T-helper 1 cell treated with Interleukin-12 subunit alpha and Interleukin-12 subunit beta and Interleukin-4 antibody, amounts not matched to agents 30 μg/mL and 1 μg/mL, for 36 hours (primary cell): ENCODE measurements around the gene RNASE7.
"Not testable (repeated sequence)": the region's sequence is repeated elsewhere in the genome, so short reads cannot be mapped to it uniquely, and the experiment has no call there.

Experiments used
- H3K27ac Mint-ChIP-seq: one replicate; pipeline ENCODE4 v1.8.0; 2021; ENCODE audit warnings: mild to moderate bottlenecking, mixed read lengths
- H3K27me3 Mint-ChIP-seq: one replicate; pipeline ENCODE4 v1.8.0; 2021; ENCODE audit warnings: low read depth, mixed read lengths
- H3K36me3 Mint-ChIP-seq: one replicate; pipeline ENCODE4 v1.8.0; 2021; ENCODE audit warnings: low read depth, mixed read lengths
- H3K4me1 Mint-ChIP-seq: one replicate; pipeline ENCODE4 v1.8.0; 2021; ENCODE audit warnings: low read depth, mixed read lengths
- H3K4me3 Mint-ChIP-seq: one replicate; pipeline ENCODE4 v1.8.0; 2021; ENCODE audit warnings: mild to moderate bottlenecking, moderate library complexity, mixed read lengths
- H3K9me3 Mint-ChIP-seq: one replicate; pipeline ENCODE4 v1.8.0; 2021; ENCODE audit warnings: mixed read lengths

Gene RNASE7

GRCh38 chr14:21030531-21030930 lies 11.6 kb upstream of the RNASE7 start:
- H3K36me3 Mint-ChIP-seq: no peaks in the 10 kb centered on the region
- no peak overlapping the region for H3K27ac Mint-ChIP-seq
- H3K27me3 Mint-ChIP-seq: peaks cover 27% of the 10 kb centered on the region
- no peaks in the 10 kb centered on the region for H3K9me3 Mint-ChIP-seq
- no peak overlapping the region for H3K4me3 Mint-ChIP-seq
- H3K4me1 Mint-ChIP-seq: no peaks in the 10 kb centered on the region

GRCh38 chr14:21032326-21033132 lies 9.6 kb upstream of the RNASE7 start:
- Mint-ChIP-seq H3K4me1 (no peaks in the 10 kb centered on the region), H3K36me3 (no peaks in the 10 kb centered on the region), H3K9me3 (no peaks in the 10 kb centered on the region), H3K27ac (no peak overlapping the region), H3K27me3 (peaks cover 16% of the 10 kb centered on the region), H3K4me3 (no peak overlapping the region)

GRCh38 chr14:21033133-21033698 lies 8.9 kb upstream of the RNASE7 start:
- no peaks in the 10 kb centered on the region for H3K9me3 Mint-ChIP-seq
- H3K27ac Mint-ChIP-seq: no peak overlapping the region

GRCh38 chr14:21034707-21035106 lies 7.5 kb upstream of the RNASE7 start, which contains the start of gene RNASE13:
TSS of gene RNASE13 (minus strand) at chr14:21034807. CDS start at chr14:21034288, 519 bp downstream.
- H3K9me3 Mint-ChIP-seq: no peaks in the 10 kb centered on the region
- H3K4me1 Mint-ChIP-seq: no peaks in the 10 kb centered on the region
- H3K36me3 Mint-ChIP-seq: no peaks in the 10 kb centered on the region
- H3K27ac Mint-ChIP-seq: no peak within 1 kb of the TSS
- no peak within 1 kb of the TSS for H3K4me3 Mint-ChIP-seq
- H3K27me3 Mint-ChIP-seq: peaks cover 15% of the 10 kb centered on the region

More at GRCh38 chr14:21033133-21033698, 8.9 kb upstream of the RNASE7 start:
- H3K36me3 Mint-ChIP-seq: no peaks in the 10 kb centered on the region
- H3K4me3 Mint-ChIP-seq: no peak overlapping the region
- H3K27me3 Mint-ChIP-seq: peaks cover 15% of the 10 kb centered on the region
- no peaks in the 10 kb centered on the region for H3K4me1 Mint-ChIP-seq

- Mint-ChIP-seq H3K27me3 (peaks cover 11% of the 10 kb centered on the region), H3K4me1 (no peaks in the 10 kb centered on the region), H3K36me3 (no peaks in the 10 kb centered on the region), H3K9me3 (no peaks in the 10 kb centered on the region), H3K27ac (no peak overlapping the region), H3K4me3 (no peak overlapping the region)
Measured at GRCh38 chr14:21036751-21037150, 5.4 kb upstream of the RNASE7 start.

GRCh38 chr14:21037156-21037555 lies 5.0 kb upstream of the RNASE7 start:
- Mint-ChIP-seq H3K36me3 (no peaks in the 10 kb centered on the region), H3K9me3 (no peaks in the 10 kb centered on the region), H3K4me1 (no peaks in the 10 kb centered on the region), H3K4me3 (no peak overlapping the region), H3K27ac (no peak overlapping the region), H3K27me3 (peaks cover 10% of the 10 kb centered on the region)

GRCh38 chr14:21038441-21039422 lies 3.4 kb upstream of the RNASE7 start:
- Mint-ChIP-seq H3K27me3 (peaks cover 8% of the 10 kb centered on the region), H3K9me3 (no peaks in the 10 kb centered on the region), H3K36me3 (no peaks in the 10 kb centered on the region), H3K27ac (no peak overlapping the region), H3K4me3 (no peak overlapping the region), H3K4me1 (no peaks in the 10 kb centered on the region)

GRCh38 chr14:21039585-21040369 lies 2.4 kb upstream of the RNASE7 start:
- Mint-ChIP-seq H3K27ac (no peak overlapping the region), H3K9me3 (no peaks in the 10 kb centered on the region), H3K27me3 (peaks cover 13% of the 10 kb centered on the region), H3K4me3 (no peak overlapping the region), H3K4me1 (no peaks in the 10 kb centered on the region), H3K36me3 (no peaks in the 10 kb centered on the region)

GRCh38 chr14:21040370-21040925 lies 1.7 kb upstream of the RNASE7 start:
- no peak overlapping the region for H3K4me3 Mint-ChIP-seq
- H3K27ac Mint-ChIP-seq: no peak overlapping the region
- H3K36me3 Mint-ChIP-seq: no peaks in the 10 kb centered on the region
- H3K4me1 Mint-ChIP-seq: no peaks in the 10 kb centered on the region
- H3K9me3 Mint-ChIP-seq: no peaks in the 10 kb centered on the region
- peaks cover 20% of the 10 kb centered on the region for H3K27me3 Mint-ChIP-seq

- not testable (repeated sequence) for H3K4me1 Mint-ChIP-seq, H3K4me3 Mint-ChIP-seq, H3K36me3 Mint-ChIP-seq, H3K27ac Mint-ChIP-seq, H3K9me3 Mint-ChIP-seq
- peaks cover 23% of the 10 kb centered on the region for H3K27me3 Mint-ChIP-seq
Measured at GRCh38 chr14:21040941-21041340, 1.2 kb upstream of the RNASE7 start.

GRCh38 chr14:21042918-21043317 lies 756 bp downstream of the RNASE7 start:
- Mint-ChIP-seq H3K9me3 (no peaks in the 10 kb centered on the region), H3K36me3 (no peaks in the 10 kb centered on the region), H3K4me1 (no peaks in the 10 kb centered on the region), H3K27me3 (peaks cover 28% of the 10 kb centered on the region), H3K4me3 (no peak overlapping the region), H3K27ac (no peak overlapping the region)

GRCh38 chr14:21043387-21043973 lies 1.3 kb downstream of the RNASE7 start:
- Mint-ChIP-seq H3K9me3 (no peaks in the 10 kb centered on the region), H3K27me3 (peaks cover 28% of the 10 kb centered on the region), H3K4me3 (no peak overlapping the region), H3K27ac (no peak overlapping the region), H3K4me1 (no peaks in the 10 kb centered on the region), H3K36me3 (no peaks in the 10 kb centered on the region)

- H3K27ac Mint-ChIP-seq: no peak overlapping the region
- no peaks in the 10 kb centered on the region for H3K9me3 Mint-ChIP-seq
- H3K4me1 Mint-ChIP-seq: no peaks in the 10 kb centered on the region
- H3K36me3 Mint-ChIP-seq: no peaks in the 10 kb centered on the region
- H3K27me3 Mint-ChIP-seq: peaks cover 28% of the 10 kb centered on the region
- no peak overlapping the region for H3K4me3 Mint-ChIP-seq
Measured at GRCh38 chr14:21043974-21044618, 1.9 kb downstream of the RNASE7 start.
